KMS-11 (cell line): ENCODE measurements around the gene ZNF783.
A peak's percentile ranks its signal among the peaks of the same experiment; 100 is the strongest.

Source experiments
- H2AFZ ChIP-seq: fragments of 200-600 bp; sonication (generic); 2 replicates; pipeline ENCODE4 v1.6.1; 2016; ENCODE audit warnings: antibody characterized with exemption, mixed run types, low read depth
- H3K27ac ChIP-seq: fragments of 200-600 bp; sonication (generic); 2 replicates; pipeline ENCODE4 v1.6.1; 2016; ENCODE audit warnings: mild to moderate bottlenecking, mixed run types
- H3K27me3 ChIP-seq: fragments of 200-600 bp; sonication (generic); 2 replicates; pipeline ENCODE4 v1.6.1; 2017; ENCODE audit warnings: mild to moderate bottlenecking, low read depth, mixed run types, moderate library complexity; ENCODE audit not compliant: insufficient read depth
- H3K36me3 ChIP-seq: fragments of 200-600 bp; sonication (generic); 2 replicates; pipeline ENCODE4 v1.6.1; 2017; ENCODE audit warnings: mild to moderate bottlenecking, mixed run types; ENCODE audit not compliant: insufficient read depth
- H3K4me1 ChIP-seq: fragments of 200-600 bp; sonication (generic); 2 replicates; pipeline ENCODE4 v1.6.1; 2016; ENCODE audit warnings: mild to moderate bottlenecking, low read depth, mixed run types; ENCODE audit not compliant: poor library complexity, severe bottlenecking
- H3K4me2 ChIP-seq: fragments of 200-600 bp; sonication (generic); 2 replicates; pipeline ENCODE4 v1.7.0; 2016; ENCODE audit warnings: mild to moderate bottlenecking, mixed run types
- H3K4me3 ChIP-seq: fragments of 200-600 bp; sonication (generic); IDR thresholded peaks from 2 replicates; pipeline ENCODE4 v1.6.1; 2017; ENCODE audit warnings: low read depth, low read length, mixed read lengths; ENCODE audit not compliant: insufficient read depth
- H3K79me2 ChIP-seq: fragments of 200-600 bp; sonication (generic); 2 replicates; pipeline ENCODE4 v1.6.1; 2016; ENCODE audit warnings: low read depth, mixed run types; ENCODE audit not compliant: insufficient read depth
- H3K9ac ChIP-seq: fragments of 200-600 bp; sonication (generic); 2 replicates; pipeline ENCODE4 v1.6.1; 2016; ENCODE audit warnings: mild to moderate bottlenecking, mixed run types
- H4K20me1 ChIP-seq: fragments of 200-600 bp; sonication (generic); 2 replicates; pipeline ENCODE4 v1.6.1; 2016; ENCODE audit warnings: mild to moderate bottlenecking, mixed run types; ENCODE audit not compliant: insufficient read depth
- CTCF ChIP-seq: fragments of 200-600 bp; sonication (generic); conservative IDR thresholded peaks from 2 replicates; pipeline ENCODE4 v1.6.1; 2017; ENCODE audit warnings: low read depth, mild to moderate bottlenecking, antibody characterized with exemption, low read length, moderate library complexity, mixed read lengths

ZNF783 gene

DNA sequence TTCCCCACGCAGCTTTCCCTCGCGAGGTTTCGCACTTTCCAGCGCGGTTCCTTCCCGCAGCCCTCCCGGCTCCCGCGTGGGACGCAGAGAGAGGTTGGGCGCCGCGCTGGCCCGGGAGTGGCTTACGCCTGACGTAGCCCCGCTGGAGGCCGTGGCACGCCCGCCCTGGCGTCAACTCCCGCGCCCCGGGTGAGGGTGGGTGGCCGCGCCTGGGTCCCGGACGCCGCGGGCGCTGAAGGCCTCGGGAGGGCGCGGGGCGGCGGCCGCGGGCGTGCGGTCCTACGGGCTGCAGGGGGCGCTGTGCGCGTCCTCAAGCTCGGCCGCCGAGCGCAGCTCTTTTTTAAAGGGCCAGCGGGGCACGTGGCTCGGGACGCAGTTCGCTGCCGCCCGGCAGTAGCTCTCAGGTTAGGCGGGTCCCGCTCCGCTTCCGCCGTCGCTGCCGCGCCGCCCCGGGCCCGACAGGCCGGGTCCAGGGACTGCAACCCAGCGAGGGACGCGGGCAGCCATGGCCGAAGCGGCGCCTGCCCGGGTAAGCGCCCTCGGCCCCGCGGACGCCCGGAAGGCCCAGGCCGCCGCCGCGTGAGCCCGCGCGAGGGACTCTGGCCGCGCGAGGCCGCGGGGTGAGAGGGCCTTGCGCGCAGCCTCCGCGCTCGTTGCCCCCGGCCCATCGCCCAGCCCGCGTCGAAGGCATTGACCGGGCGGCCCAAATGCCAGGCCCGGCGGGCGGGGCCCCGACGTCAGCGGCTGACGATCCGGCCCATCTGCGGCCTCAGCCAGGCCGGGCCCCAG lies at the start of gene ZNF783:
Gene ZNF783, plus strand, starts transcription at position 368 of the 789 bp plus-strand sequence. Its CDS starts 138 bp downstream, at position 506.
- Histone ChIP-seq H4K20me1 (no peaks in the 10 kb centered on the region), H2AFZ (peak within 1 kb of the TSS; percentile 96), H3K36me3 (no peaks in the 10 kb centered on the region), H3K79me2 (peaks cover 11% of the 10 kb centered on the region), H3K4me1 (peaks cover 22% of the 10 kb centered on the region), H3K4me2 (peak within 1 kb of the TSS; percentile 48), H3K27me3 (no peaks in the 10 kb centered on the region), H3K4me3 (no peak within 1 kb of the TSS), H3K9ac (peak within 1 kb of the TSS; percentile 83), H3K27ac (peak within 1 kb of the TSS; percentile 78)
- peak; percentile 75 for TF ChIP-seq CTCF

DNA sequence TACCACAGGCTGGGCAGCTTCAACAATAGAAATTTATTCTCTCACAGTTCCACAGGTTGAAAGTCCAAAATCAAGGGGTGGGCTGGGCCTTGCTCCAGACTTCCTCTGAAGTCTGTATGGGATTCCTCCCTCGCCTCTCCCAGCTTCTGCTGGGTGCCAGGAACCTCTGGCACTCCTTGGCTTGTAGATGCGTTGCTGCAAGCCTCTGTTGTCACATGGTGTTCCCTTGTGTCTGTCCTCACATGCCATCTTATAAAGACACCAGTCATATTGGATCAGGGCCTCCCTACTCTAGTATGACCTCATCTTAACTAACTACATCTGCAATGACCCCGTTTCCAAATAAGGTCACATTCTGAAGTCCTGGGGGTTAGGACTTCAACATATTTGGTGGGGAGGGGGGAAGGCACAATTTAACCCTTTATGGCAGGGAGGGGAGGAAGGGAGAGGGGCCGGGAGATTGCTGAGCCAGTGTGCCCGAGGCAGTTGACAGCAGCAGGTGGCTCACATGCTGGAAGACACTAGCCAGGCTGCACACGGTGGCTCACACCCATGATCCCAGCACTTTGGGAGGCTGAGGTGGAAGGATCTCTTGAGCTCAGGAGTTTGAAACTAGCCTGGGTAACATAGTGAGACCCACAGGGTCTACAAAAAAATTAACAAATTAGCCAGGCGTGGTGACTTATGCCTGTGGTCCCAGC lies 47.8 kb upstream of the ZNF783 start:
- H2AFZ ChIP-seq, result no peak overlapping the region
- H3K36me3 ChIP-seq, result peaks cover 12% of the 10 kb centered on the region; the same call in 1 of the 2 replicates
- no peak overlapping the region for H3K9ac ChIP-seq
- no peaks in the 10 kb centered on the region for H3K79me2 ChIP-seq
- no peaks in the 10 kb centered on the region for H3K4me1 ChIP-seq
- H3K27ac ChIP-seq, result no peak overlapping the region
- H3K27me3 ChIP-seq, result no peaks in the 10 kb centered on the region
- H3K4me2 ChIP-seq, result no peak overlapping the region
- H4K20me1 ChIP-seq, result no peaks in the 10 kb centered on the region
- no peak for TF ChIP-seq CTCF
- H3K4me3 ChIP-seq, result no peak overlapping the region

- no peak for TF ChIP-seq CTCF
- no peaks in the 10 kb centered on the region for H3K79me2 ChIP-seq
- H3K4me1 ChIP-seq, result no peaks in the 10 kb centered on the region
- no peaks in the 10 kb centered on the region for H4K20me1 ChIP-seq
- no peak overlapping the region for H3K4me3 ChIP-seq
- H3K27ac ChIP-seq, result no peak overlapping the region
- no peak overlapping the region for H3K4me2 ChIP-seq
- H3K27me3 ChIP-seq, result no peaks in the 10 kb centered on the region
- H2AFZ ChIP-seq, result no peak overlapping the region
- H3K9ac ChIP-seq, result no peak overlapping the region
- peaks cover 6% of the 10 kb centered on the region; the same call in 1 of the 2 replicates for H3K36me3 ChIP-seq
These were observed 45.6 kb upstream of the ZNF783 start for GRCh38 chr7:149216402-149216801.

- no peak overlapping the region for H3K9ac ChIP-seq
- no peak overlapping the region for H3K4me3 ChIP-seq
- H3K27ac ChIP-seq, result no peak overlapping the region
- H3K36me3 ChIP-seq, result peaks cover 3% of the 10 kb centered on the region; the same call in 1 of the 2 replicates
- TF ChIP-seq CTCF, result no peak
- no peaks in the 10 kb centered on the region for H4K20me1 ChIP-seq
- H3K27me3 ChIP-seq, result no peaks in the 10 kb centered on the region
- no peaks in the 10 kb centered on the region for H3K79me2 ChIP-seq
- no peaks in the 10 kb centered on the region for H3K4me1 ChIP-seq
- H2AFZ ChIP-seq, result no peak overlapping the region
- H3K4me2 ChIP-seq, result no peak overlapping the region
These were observed 44.4 kb upstream of the ZNF783 start for GRCh38 chr7:149217570-149217969.
